ENCODE results near the gene HNRNPCL4. TPM values are rescaled to one million over a fixed set of nuclear protein-coding genes. Genes with fewer than 3 reads are reported as not detected.
"Not testable (repeated sequence)": the region's sequence is repeated elsewhere in the genome, so short reads cannot be mapped to it uniquely, and the experiment has no call there.

Gene HNRNPCL4
- polyA plus RNA-seq (ENCODE audit: insufficient read depth in 1 of 5, insufficient read length in 5 of 5, low replicate concordance in 1 of 5): under 1 TPM in 2 of 5 donors, not detected in 3; 0.28 to 0.38 TPM
- long read RNA-seq, donor 1: 0 reads
- long read RNA-seq, donor 2: 0 reads
- long read RNA-seq, donor 3: 0 reads
- long read RNA-seq, donor 4: 0 reads
- long read RNA-seq, donor 5: 0 reads
- long read RNA-seq, donor 6: 0 reads
- long read RNA-seq, donor 7: 0 reads
- long read RNA-seq, donor 8: 0 reads

GRCh38 chr1:13165531-13165930 is at the start of gene HNRNPCL4:
Gene HNRNPCL4, minus strand, starts transcription at chr1:13165631. Its CDS starts 164 bp downstream, at chr1:13165467.
- not testable (repeated sequence) for DNase-seq

- DNase-seq: not testable (repeated sequence)
These were observed 43.3 kb upstream of the HNRNPCL4 start for GRCh38 chr1:13208712-13209111.

- DNase-seq: not testable (repeated sequence)
These were observed 35.9 kb upstream of the HNRNPCL4 start, which contains the start of gene PRAMEF13 for GRCh38 chr1:13201309-13201708. Gene PRAMEF13, minus strand, starts transcription at chr1:13201409. Its CDS starts 1,820 bp downstream, at chr1:13199589.

- not testable (repeated sequence) for DNase-seq
These were observed 6.1 kb upstream of the HNRNPCL4 start, which contains the start of gene PRAMEF9 for GRCh38 chr1:13171548-13171947. Gene PRAMEF9, plus strand, starts transcription at chr1:13171848. Its CDS starts 3,433 bp downstream, at chr1:13175281.

GRCh38 chr1:13155909-13156308 is 9.5 kb downstream of the HNRNPCL4 start, which contains the start of gene PRAMEF26:
Gene PRAMEF26, minus strand, starts transcription at chr1:13156009. Its CDS starts 2,914 bp downstream, at chr1:13153095.
- not testable (repeated sequence) for DNase-seq

- DNase-seq: not testable (repeated sequence)
These were observed 48.7 kb downstream of the HNRNPCL4 start, which contains the start of gene HNRNPCL2 for GRCh38 chr1:13116754-13117153. Gene HNRNPCL2, minus strand, starts transcription at chr1:13116854. Its CDS starts 454 bp downstream, at chr1:13116400.

Other genes with a start within 250 kb of the HNRNPCL4 start
- gene PRAMEF7, start 249.0 kb downstream of the HNRNPCL4 start, polyA plus RNA-seq (ENCODE audit: insufficient read depth in 1 of 5, insufficient read length in 5 of 5, low replicate concordance in 1 of 5): not detected
- gene PRAMEF6, start 218.1 kb downstream of the HNRNPCL4 start, polyA plus RNA-seq (ENCODE audit: insufficient read depth in 1 of 5, insufficient read length in 5 of 5, low replicate concordance in 1 of 5): not detected
- not detected for gene PRAMEF27, start 109.1 kb downstream of the HNRNPCL4 start, polyA plus RNA-seq (ENCODE audit: insufficient read depth in 1 of 5, insufficient read length in 5 of 5, low replicate concordance in 1 of 5)
- not detected for gene HNRNPCL3, start 104.9 kb downstream of the HNRNPCL4 start, polyA plus RNA-seq (ENCODE audit: insufficient read depth in 1 of 5, insufficient read length in 5 of 5, low replicate concordance in 1 of 5)
- not detected for gene PRAMEF25, start 94.9 kb downstream of the HNRNPCL4 start, polyA plus RNA-seq (ENCODE audit: insufficient read depth in 1 of 5, insufficient read length in 5 of 5, low replicate concordance in 1 of 5)
- under 1 TPM in 4 of 5 donors, not detected in 1; 0.16 to 0.26 (median 0.23) TPM for gene HNRNPCL2, start 48.8 kb downstream of the HNRNPCL4 start, polyA plus RNA-seq (ENCODE audit: insufficient read depth in 1 of 5, insufficient read length in 5 of 5, low replicate concordance in 1 of 5)
- gene PRAMEF26, start 9.6 kb downstream of the HNRNPCL4 start, polyA plus RNA-seq (ENCODE audit: insufficient read depth in 1 of 5, insufficient read length in 5 of 5, low replicate concordance in 1 of 5): not detected
- not detected for gene PRAMEF9, start 6.2 kb upstream of the HNRNPCL4 start, polyA plus RNA-seq (ENCODE audit: insufficient read depth in 1 of 5, insufficient read length in 5 of 5, low replicate concordance in 1 of 5)
- gene PRAMEF13, start 35.8 kb upstream of the HNRNPCL4 start, polyA plus RNA-seq (ENCODE audit: insufficient read depth in 1 of 5, insufficient read length in 5 of 5, low replicate concordance in 1 of 5): not detected
- not detected for gene PRAMEF18, start 60.5 kb upstream of the HNRNPCL4 start, polyA plus RNA-seq (ENCODE audit: insufficient read depth in 1 of 5, insufficient read length in 5 of 5, low replicate concordance in 1 of 5)
- gene PRAMEF5, start 88.6 kb upstream of the HNRNPCL4 start, polyA plus RNA-seq (ENCODE audit: insufficient read depth in 1 of 5, insufficient read length in 5 of 5, low replicate concordance in 1 of 5): not detected
- not detected for gene PRAMEF8, start 119.5 kb upstream of the HNRNPCL4 start, polyA plus RNA-seq (ENCODE audit: insufficient read depth in 1 of 5, insufficient read length in 5 of 5, low replicate concordance in 1 of 5)
- not detected for gene PRAMEF33, start 137.9 kb upstream of the HNRNPCL4 start, polyA plus RNA-seq (ENCODE audit: insufficient read depth in 1 of 5, insufficient read length in 5 of 5, low replicate concordance in 1 of 5)
- gene PRAMEF15, start 149.9 kb upstream of the HNRNPCL4 start, polyA plus RNA-seq (ENCODE audit: insufficient read depth in 1 of 5, insufficient read length in 5 of 5, low replicate concordance in 1 of 5): not detected
- gene PRAMEF14, start 181.5 kb upstream of the HNRNPCL4 start, polyA plus RNA-seq (ENCODE audit: insufficient read depth in 1 of 5, insufficient read length in 5 of 5, low replicate concordance in 1 of 5): not detected
- gene PRAMEF19, start 206.3 kb upstream of the HNRNPCL4 start, polyA plus RNA-seq (ENCODE audit: insufficient read depth in 1 of 5, insufficient read length in 5 of 5, low replicate concordance in 1 of 5): not detected
- not detected for gene PRAMEF17, start 224.0 kb upstream of the HNRNPCL4 start, polyA plus RNA-seq (ENCODE audit: insufficient read depth in 1 of 5, insufficient read length in 5 of 5, low replicate concordance in 1 of 5)
- not detected for gene PRAMEF20, start 244.8 kb upstream of the HNRNPCL4 start, polyA plus RNA-seq (ENCODE audit: insufficient read depth in 1 of 5, insufficient read length in 5 of 5, low replicate concordance in 1 of 5)

All from right lung (tissue), 10 donors.